PC-9 (cell line): Measurements from ENCODE around the gene LIN52.

ENCODE experiments used
- CTCF ChIP-seq: fragments of 200-600 bp; sonication (generic); conservative IDR thresholded peaks from 2 replicates; pipeline ENCODE4 v1.6.1; 2017; ENCODE audit warnings: mixed run types, antibody characterized with exemption, mild to moderate bottlenecking, moderate library complexity
- EZH2 ChIP-seq: fragments of 200-600 bp; sonication (generic); IDR thresholded peaks from 2 replicates; pipeline ENCODE4 v1.8.0; 2017; ENCODE audit warnings: antibody characterized with exemption, low read depth

GRCh38 chr14:74220991-74221390, 136.2 kb downstream of the LIN52 start:
- TF ChIP-seq EZH2 (no peak), CTCF (no peak)
